Jurkat, Clone E6-1 (cell line): ENCODE data around the gene REC8.
"Not testable (repeated sequence)": the region's sequence is repeated elsewhere in the genome, so short reads cannot be mapped to it uniquely, and the experiment has no call there.

Experiments
- DNase-seq: peaks from one replicate; pipeline ENCODE4 v3.0.0-alpha.2; 2011; ENCODE audit warnings: low read depth, low spot score
- H3K4me3 ChIP-seq: 2 replicates; pipeline ENCODE4 v1.5.1; 2011; ENCODE audit warnings: mild to moderate bottlenecking, low read length, control low read depth, moderate library complexity

The REC8 gene

DNA sequence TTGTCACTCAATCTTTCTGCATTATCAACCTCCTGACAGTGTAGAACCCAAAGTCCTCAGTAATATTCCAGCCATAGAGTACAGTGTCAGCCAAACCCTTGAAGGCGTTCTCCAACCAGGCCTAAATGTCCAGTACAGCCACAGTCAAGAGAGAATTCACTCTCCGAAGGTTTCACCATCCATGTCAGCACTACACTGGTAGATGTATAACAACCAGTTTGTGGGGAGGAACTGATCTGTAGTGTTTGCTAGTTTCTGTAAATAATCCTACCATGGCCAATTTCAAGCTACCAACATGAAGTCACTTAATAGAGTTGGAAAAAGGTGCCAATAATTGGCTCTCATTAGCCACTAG is 44.4 kb downstream of the REC8 start:
- H3K4me3 ChIP-seq, result peak overlapping the region; percentile 95
- no peak for DNase-seq

DNA sequence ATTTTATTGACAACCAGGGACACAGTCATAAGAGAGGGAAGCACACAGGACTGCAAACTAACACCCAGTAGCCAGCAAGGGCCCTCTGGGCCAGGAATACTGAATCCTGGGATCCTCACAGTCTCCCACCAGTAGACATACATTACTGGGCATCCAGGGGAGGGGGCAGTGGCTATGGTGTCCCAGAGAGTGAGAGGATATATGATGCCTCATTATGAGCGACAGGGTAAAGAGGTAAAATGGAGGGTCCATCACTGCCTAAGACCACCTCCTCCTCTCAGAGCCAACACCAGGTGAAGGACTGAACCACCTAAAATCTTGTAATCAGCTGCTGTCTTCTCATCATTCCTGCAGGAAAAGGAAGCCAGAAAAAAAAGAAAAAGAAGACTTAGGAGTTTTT is 45.0 kb downstream of the REC8 start:
- DNase-seq, H3K4me3 ChIP-seq: not testable (repeated sequence)

DNA sequence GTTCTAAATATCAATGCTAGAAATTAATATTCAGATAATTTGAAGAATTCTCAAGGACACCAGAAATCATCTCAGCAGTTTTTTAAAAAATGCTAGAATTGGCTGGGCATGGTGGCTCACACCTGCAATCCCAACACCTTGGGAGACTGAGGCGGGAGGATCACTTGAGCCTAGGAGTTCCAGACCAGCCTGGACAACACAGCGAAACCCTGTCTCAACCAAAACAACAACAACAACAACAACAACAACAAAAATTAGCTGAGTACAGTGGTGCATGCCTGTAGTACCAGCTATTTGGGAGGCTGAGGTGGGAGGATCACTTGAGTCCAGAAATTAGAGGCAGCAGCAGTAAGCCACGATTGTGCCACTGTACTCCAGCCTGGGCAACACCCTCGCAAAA is 47.2 kb downstream of the REC8 start:
- no peak for DNase-seq

DNA sequence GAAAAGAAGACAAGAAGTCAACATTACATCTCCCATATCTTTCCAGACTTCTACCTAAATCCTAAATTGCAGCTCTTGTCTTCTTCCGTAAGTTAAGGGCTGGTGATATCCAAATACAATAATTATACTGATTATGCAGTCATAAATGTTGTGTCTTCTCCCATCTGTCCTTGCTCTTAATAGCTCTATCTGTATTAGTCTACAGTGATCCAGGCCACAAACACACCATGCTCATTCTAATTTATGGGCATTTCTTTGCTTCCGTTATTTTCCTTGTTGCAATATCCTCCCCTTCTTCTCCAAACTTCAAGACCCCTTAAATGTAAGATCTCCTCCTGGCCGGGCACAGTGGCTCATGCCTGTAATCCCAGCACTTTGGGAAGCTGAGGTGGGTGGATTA is 47.6 kb downstream of the REC8 start:
- no peak overlapping the region for H3K4me3 ChIP-seq
- DNase-seq, result no peak

More for the DNA sequence above, 47.2 kb downstream of the REC8 start:
- no peak overlapping the region for H3K4me3 ChIP-seq

DNA sequence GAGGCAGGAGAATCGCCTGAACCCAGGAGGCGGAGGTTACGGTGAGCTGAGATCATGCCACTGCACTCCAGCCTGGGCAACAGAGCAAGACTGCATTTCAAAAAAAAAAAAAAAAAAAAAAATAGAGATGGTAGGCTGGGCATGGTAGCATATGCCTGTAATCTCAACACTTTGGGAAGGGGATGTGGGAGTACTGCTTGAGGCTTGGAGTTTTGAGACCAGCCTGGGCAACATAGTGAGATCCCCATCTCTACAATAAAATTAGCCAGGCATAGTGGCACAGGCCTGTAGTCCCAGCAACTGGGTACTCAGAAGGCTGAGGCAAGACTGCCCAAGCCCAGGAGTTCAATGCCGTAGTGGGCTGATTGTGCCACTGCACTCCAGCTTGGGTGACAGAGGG is 51.1 kb downstream of the REC8 start:
- DNase-seq, H3K4me3 ChIP-seq: not testable (repeated sequence)

DNA sequence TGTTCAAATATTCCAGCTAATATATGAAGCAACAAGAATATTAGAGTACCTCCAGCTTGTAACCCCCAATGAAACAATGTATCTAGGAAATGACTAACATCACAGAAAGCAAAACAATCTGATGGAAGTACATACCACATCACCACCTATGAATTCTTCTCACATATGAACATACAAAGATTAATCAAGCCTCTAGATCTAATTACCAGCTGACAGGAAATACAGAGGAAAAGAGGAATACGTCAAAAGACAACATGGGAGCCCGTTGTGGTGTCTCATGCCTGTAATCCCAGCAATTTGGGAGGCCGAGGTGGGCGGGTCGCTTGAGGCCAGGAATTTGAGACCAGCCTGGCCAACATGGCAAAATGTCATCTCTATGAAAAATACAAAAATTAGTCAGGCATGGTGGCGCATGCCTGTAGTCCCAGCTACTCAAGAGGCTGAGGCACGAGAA is 52.8 kb downstream of the REC8 start:
- DNase-seq, result no peak
- no peak overlapping the region for H3K4me3 ChIP-seq

DNA sequence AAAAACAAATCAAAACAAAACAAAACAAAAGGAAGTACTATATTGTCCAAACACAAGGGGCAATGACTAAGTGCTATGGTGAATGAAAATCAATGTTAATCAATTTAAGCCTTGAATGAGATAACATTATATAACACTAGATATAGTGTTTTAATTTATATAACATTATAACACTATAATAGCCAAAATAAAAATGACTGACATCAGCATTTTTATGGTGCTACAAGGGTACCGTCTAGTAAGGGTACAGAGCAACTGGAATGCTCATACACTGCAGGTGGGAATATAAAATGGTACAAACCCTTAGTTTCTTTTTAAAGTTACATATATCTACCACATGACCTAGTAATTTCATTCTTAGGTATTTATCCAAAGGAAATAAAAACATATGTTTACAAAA is 54.6 kb downstream of the REC8 start:
- no peak for DNase-seq
- H3K4me3 ChIP-seq, result no peak overlapping the region

DNA sequence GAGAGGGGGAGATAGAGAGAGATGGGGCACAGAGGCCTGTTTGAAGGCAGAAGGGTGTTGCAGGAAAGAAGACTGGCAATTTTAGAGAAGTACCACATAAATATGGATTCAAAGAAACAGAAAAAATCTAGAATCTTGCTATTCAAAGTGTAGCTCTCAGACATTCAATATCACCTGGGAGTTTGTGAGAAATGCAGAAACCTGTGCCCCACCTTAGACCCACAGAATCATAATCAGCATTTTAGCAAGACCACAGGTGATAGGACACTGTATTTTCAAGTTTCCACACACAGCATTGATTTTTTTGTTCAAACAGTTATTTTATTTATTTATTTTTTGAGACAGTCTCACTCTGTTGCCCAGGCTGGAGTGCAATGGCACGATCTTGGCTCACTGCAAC is 57.0 kb downstream of the REC8 start:
- no peak for DNase-seq
- H3K4me3 ChIP-seq, result no peak overlapping the region
